GM18909 (cell line): ENCODE data around the gene ITGAD.
"Not testable (repeated sequence)": the region's sequence is repeated elsewhere in the genome, so short reads cannot be mapped to it uniquely, and the experiment has no call there.

Experiments
- ATAC-seq: cut with Tn5 transposase; IDR thresholded peaks from one replicate; pipeline ENCODE4 v1.9.1; 2021; ENCODE audit warnings: mild to moderate bottlenecking; ENCODE audit not compliant: unreplicated experiment, poor library complexity

Gene ITGAD

DNA sequence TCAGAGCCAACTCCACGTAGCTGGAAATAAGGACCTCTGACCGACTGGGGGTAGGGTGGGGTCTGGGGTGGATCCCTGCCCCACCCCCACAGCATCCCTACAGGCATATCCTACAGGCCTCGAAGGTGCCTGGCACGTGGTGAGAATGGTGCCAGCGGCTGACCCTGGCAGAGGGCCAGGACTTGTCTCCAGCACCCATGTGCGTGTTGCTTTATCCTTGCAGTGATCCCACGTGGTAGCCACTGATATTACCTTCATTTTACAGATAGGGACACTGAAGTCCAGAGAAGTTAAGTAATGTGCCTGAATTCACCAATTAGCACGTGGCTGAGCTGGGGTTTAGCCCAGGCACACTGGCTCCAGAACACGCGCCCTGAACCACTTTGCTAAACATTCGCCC, 8.3 kb downstream of the ITGAD start:
- ATAC-seq = no peak

DNA sequence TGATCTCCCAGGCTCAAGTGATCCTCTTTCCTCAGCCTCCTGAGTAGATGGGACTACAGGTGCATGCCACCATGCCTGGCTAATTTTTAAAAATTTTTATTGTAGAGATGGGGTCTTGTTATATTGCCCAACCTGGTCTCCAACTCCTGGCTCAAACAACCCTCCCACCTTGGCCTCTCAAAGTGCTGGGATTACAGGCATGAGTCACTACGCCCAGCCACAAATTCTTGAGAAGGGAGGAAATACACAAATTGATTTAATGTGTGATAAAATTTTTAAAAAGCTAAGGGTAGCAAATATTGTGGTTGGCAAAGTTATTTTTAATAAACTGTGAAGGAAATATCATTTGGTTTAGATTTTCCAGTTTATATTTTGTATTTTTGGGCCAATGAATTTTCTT, 9.6 kb downstream of the ITGAD start:
- no peak for ATAC-seq

DNA sequence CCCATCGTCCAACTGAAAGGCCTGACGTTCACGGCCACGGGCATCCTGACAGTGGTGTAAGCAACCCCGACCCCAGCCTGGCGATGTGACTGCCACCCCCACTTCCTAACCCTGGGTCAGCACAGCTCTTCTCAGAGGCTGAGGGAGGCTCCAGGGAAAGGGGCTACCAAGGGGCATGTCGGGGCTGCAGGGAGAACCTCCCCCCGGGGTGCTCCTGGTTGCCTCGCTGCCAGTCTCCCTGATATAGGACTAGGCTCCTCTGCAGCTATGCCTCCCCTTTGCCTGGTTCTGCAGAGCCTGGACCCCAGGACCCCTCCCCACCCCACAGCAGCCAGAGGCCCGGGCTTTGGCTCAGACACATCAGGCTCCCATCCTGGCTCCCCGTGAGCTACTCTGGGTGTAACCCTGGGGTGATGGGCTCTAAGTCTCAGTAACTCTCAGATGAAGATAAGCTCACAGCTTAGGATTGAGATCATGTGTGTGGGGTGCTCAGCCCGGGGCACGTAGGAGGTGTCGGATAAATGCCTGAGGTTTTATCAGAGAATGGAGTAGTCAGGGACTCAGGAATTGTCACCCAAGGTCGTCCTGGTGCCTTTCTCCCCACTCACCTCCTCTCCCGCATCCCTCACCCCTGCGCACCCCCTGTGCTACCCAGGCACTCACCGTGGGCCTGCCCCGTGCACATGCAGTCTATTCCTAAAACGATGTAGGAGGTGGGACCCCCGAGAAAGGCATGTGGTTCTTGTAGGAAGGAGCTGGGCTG, 10.6 kb downstream of the ITGAD start:
- ATAC-seq = no peak

DNA sequence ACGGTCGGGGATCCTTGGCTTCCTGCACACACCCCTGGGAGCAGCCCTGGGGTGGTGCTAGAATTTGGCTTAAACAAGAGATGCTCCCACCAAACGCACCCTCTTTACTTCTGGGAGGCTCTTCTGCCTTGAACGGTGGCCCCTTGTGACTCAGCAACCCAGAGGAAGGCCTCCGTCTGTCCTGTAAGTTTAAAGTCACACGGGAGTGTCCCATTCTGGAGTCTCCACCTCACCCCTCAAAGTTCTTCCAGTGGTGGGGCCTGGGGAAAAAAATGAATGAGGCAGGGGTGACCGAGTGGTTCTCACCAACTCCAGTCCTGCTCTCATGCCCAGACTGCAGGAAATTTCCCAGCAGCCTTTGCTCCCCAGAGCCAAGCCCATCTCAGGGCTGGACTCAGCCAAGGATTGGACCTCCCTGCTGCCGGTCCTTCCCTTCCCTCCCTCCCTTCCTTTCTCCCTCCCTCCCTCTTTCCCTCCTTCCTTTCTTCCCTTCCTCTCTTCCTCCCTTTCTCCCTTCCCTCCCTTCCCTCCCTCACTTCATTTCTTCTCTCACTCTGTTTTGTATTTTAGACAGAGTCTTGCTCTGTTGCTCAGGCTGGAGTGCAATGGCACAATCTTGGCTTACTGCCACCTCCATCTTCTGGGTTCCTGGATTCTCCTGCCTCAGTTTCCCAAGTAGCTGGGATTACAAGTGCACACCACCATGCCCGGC, 11.4 kb downstream of the ITGAD start:
- ATAC-seq = no peak

DNA sequence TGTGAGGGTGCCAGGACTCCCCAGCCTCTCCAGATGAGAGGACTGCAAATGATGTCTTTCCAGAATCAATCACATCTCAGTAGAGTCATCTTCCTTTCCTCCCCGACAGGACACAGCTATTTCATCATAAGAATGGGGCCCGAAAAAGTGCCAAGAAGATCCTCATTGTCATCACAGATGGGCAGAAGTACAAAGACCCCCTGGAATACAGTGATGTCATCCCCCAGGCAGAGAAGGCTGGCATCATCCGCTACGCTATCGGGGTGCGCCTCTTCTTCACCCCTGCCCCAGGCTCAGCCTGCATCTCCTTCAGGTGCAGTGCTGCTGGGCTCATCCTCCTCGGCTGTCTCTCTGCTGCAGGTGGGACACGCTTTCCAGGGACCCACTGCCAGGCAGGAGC, 14.3 kb downstream of the ITGAD start:
- no peak for ATAC-seq

- ATAC-seq = no peak
Measured at GRCh38 chr16:31409433-31409832, 16.3 kb downstream of the ITGAD start.

DNA sequence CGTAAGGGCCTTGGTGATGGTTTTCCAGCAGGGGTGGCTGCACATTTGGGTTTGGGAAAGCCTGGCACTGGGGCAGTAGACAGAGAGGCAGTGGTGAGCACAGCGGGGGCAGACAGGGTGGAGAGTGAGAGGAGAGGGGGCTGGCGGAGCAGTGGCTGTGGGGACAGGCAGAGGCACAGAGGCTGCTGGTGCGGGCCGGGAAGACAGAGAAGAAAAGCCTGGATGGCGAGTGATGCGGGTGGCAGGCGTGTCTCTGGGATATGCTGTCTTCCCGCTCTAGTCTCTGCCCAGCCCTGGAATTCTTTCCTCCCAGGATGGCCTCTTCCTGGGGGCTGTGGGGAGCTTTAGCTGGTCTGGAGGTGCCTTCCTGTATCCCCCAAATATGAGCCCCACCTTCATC, 16.9 kb downstream of the ITGAD start:
- ATAC-seq = no peak

GRCh38 chr16:31411024-31411844, 18.1 kb downstream of the ITGAD start:
- no peak for ATAC-seq

DNA sequence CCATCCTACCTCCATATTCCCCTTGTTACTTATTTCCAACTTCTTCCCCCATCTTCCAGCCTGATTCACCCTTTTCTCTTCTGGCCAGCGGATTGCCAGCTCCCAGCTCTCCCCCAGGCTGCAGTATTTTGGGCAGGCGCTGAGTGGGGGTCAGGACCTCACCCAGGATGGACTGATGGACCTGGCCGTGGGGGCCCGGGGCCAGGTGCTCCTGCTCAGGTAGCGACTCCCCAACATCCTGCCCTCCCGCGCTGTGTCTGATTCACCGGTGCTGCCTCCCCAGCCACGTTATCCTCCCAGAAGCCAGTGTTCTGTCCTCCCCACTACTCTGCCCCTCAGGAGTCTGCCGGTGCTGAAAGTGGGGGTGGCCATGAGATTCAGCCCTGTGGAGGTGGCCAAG, 19.6 kb downstream of the ITGAD start:
- ATAC-seq = no peak

DNA sequence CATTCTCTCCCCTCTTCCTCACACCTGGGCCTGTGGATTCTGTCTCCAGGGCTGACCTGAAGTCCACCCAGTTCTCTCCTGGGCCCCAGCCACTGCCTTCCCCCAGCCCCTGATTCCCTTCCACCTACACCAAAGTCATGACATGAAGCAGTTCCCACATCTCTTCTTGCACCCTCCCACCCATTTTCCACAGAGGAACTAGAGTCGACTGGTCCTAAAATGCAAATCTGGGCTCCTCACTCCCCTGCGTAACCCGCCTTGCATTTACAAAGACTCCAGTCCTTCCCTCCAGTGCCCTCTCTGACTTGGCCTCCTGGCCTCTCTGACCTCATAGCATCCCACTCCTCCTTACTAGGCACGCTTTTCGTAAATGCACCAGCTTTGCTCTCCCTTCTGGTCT, 20.2 kb downstream of the ITGAD start:
- no peak for ATAC-seq

DNA sequence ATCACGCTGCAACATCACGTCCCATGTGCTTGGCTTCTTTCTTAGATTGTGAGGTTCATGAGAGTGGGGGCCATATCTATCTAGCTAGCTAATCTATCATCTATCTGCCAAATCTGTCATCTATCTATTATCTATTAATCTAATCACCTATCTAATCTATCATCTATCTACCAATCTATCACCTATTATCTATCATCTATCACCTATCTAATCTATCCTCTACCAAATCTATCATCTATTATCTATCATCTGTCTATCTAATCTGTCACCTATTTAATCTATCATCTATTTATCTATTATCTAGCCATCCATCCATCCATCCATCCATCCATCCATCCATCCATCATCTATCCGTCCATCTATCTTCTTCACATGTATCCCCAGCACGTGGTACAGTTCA, 20.8 kb downstream of the ITGAD start:
- ATAC-seq = no peak

DNA sequence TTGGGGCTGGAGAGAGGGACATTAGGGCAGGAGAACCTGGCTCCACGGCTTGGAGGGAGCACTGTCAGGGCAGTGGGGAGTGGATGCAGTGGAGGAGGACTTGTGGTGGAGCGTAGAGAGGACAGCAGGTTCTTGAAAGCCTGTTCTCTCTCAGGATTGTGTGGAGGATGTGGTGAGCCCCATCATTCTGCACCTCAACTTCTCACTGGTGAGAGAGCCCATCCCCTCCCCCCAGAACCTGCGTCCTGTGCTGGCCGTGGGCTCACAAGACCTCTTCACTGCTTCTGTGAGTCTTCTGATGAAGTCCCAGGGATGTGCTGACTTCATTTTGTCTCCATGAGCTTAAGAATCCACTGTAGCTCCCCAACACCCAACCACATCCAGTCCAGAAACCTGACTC, 21.6 kb downstream of the ITGAD start:
- ATAC-seq = no peak

DNA sequence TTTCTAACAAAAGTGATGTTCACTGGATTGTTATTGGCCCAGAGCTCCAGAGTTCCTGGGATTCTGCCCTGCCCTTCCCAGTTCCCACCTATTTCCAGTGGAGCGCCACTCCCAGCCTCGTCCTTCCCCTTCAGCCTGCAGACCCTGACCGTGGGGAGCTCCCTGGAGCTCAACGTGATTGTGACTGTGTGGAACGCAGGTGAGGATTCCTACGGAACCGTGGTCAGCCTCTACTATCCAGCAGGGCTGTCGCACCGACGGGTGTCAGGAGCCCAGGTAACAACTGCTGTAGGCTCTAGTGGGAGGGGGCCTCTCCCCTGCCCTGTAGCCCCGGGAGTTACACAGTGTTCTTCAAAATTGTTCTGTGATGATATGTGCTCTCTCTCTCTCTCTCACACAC, 23.2 kb downstream of the ITGAD start:
- no peak for ATAC-seq

- ATAC-seq = not testable (repeated sequence)
Measured at GRCh38 chr16:31417036-31417435, 23.9 kb downstream of the ITGAD start.

DNA sequence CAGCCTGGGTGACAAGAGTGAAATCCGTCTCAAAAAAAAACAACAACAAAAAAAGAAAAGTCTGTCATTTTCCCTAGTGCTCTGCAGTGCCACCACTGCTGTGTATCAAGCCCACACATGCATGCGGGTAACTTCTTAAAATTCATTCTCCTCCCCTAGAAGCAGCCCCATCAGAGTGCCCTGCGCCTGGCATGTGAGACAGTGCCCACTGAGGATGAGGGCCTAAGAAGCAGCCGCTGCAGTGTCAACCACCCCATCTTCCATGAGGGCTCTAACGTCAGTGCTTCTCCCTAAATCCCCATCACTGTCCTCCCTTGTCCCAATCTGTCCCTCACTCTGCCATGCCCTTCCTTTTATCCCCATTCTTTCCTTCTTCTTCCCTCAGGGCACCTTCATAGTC, 24.8 kb downstream of the ITGAD start:
- ATAC-seq = no peak

GRCh38 chr16:31420037-31420436, 26.9 kb downstream of the ITGAD start:
- ATAC-seq = no peak

GRCh38 chr16:31421587-31421986, 28.5 kb downstream of the ITGAD start:
- no peak for ATAC-seq

- no peak for ATAC-seq
Measured at GRCh38 chr16:31423241-31423640, 30.1 kb downstream of the ITGAD start.

DNA sequence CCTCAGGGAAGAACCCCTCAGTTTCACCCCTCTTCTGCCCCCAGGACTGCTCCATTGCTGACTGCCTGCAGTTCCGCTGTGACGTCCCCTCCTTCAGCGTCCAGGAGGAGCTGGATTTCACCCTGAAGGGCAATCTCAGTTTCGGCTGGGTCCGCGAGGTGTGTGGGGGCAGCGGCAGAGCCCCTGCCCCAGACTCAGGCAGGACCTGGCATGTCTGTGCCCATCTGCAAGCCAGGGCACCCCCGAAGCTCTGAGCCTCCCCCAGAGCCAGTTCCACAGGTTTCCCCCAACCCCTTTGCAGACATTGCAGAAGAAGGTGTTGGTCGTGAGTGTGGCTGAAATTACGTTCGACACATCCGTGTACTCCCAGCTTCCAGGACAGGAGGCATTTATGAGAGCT, 30.7 kb downstream of the ITGAD start:
- no peak for ATAC-seq

- ATAC-seq = no peak
Measured at GRCh38 chr16:31427441-31428278, 34.5 kb downstream of the ITGAD start.
